NCI-H460 (cell line): ENCODE measurements around the gene PTN. TPM values are rescaled to one million over a fixed set of nuclear protein-coding genes. Genes with fewer than 3 reads are reported as not detected.

Source experiments
- DNase-seq: peaks from one replicate; pipeline ENCODE4 v3.0.0-alpha.2; 2016; ENCODE audit warnings: low read depth; ENCODE audit errors: extremely low read depth
- polyA plus RNA-seq: library from polyadenylated mRNA; depleted of rRNA; stranded (reverse); fragments of >200 nt; gene quantifications from 2 replicates; pipeline ENCODE4 v1.2.3, GENCODE V29; 2014; cell fraction: nucleus; rRNA removed
- total RNA-seq: library from RNA; depleted of rRNA; stranded (reverse); fragments of >200 nt; shearing (Covaris generic); gene quantifications from 2 replicates; pipeline ENCODE4 v1.2.3, GENCODE V29; 2014; rRNA removed

PTN gene
- 0.12 TPM in 1 of 2 replicates, not detected in the other for total RNA-seq
- polyA plus RNA-seq, result not detected in 2 replicates

- no peak for DNase-seq
These were observed at the start of gene PTN for GRCh38 chr7:137343281-137343841. Gene PTN, minus strand, starts transcription at chr7:137343733. Its CDS starts 88,760 bp downstream, at chr7:137254973.

DNA sequence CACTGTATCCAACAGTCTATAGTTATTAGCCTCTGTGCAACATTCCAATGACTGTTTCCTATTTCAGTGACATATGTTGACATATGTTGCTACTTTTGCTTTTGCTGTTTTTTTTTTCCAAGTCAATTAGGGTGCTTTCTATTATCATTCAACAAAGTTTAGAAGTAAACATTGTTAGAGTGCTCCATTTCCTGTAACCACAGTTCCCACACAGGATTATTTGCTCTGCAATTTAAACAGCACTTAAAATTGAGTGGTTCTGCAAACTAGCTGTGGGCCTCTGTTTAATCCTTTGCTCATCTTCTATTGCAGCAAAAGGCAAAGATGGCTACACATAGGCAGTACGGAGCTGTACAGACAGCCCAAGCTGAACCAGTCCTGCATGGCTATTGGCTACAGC lies 46.5 kb upstream of the PTN start:
- DNase-seq, result no peak

DNA sequence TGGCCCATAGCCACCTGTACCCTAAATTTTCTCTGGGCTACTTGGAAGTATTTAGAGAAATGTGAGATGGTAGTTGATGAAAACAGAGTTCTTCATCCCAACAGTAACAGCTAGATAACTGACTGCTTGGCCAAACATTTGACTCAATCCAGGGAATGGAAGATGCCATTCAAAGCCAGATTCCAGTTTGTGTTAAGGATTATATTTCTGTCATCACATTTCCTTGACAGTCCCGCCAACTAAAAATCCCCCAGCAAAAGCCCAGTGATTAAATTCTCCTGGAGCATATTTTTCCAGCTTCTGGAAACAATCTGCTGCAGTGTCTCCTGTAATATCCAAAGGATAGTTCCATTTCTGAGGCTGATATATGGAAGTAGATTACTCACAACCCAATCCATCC lies 45.4 kb upstream of the PTN start:
- DNase-seq, result no peak

DNA sequence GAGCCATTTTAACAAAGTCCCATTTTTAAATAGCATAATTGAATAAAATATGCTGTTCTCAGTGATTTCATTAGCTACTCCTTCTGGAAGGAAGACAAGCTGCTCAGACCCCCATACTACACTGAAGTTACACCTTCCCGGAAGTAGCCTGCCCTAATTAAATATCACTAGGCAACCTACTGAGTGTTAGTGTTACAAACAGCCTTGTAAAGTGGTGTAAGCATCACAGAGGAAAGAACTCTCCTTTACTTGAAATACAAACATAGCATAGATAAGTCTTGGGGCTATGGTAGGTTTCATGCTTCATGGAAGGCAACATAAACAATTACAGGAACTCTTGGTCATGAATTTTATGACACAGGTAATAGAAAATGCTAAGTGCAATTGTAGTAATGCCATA lies 43.4 kb upstream of the PTN start:
- no peak for DNase-seq

GRCh38 chr7:137381045-137381444 lies 37.5 kb upstream of the PTN start:
- DNase-seq, result no peak

DNA sequence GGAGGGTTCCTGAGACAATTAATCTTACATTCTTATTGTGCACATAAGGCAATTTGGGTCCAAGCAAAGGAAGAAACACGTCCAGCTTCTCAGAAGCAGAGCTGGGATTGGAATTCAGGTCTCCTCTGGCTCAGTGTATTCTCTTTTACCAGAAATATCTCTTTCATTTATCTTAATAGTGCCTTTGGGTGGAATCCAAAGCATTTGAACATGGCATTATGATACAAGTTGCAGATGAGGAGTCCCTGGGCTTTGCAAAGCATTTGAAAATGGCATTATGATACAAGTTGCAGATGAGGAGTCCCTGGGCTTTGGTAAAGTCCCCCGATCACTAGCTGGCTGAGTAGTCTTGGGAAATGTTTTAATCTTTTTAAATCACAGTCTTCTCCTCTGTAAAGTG lies 30.0 kb upstream of the PTN start:
- DNase-seq, result no peak

DNA sequence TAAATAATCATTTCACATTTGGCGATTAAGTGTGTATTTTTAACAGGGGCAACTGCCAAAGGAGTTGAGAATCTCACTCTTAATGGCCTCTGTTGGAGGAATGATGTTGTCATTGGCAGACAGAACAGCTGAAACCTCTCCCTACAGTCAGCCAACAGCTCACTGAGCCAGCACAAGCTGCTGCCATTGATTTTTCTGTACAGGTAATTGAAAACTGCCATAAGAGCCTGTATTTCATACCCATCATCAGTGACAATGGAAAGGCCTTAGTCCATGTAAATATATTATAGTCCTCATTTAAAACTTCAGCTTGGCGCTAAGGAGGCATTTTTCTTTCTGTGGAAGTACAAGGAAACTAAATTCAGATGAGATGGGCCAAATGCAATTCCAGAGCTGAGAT lies 28.1 kb upstream of the PTN start:
- DNase-seq, result no peak

DNA sequence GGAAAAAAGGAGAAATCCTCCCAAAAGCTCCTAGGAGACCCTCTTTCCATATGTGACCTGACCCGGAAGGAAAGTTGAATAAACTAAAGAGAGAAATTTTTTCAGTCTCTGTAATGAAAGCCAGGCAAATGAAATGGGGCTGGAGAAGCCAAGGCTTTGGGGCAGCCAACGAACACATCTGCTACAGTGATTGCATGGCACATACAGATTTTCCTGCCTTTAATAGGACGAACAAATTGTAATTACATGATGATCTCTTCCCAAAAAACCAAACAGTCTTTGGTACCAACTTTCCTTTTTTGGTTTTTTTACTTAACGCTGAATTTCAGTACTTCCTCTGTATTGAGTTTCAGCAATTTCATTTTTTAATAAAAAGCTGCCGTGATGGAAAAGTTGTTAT lies 23.5 kb upstream of the PTN start:
- DNase-seq, result no peak

GRCh38 chr7:137363683-137364082 lies 20.1 kb upstream of the PTN start:
- no peak for DNase-seq

- DNase-seq, result no peak
These were observed 16.6 kb upstream of the PTN start for GRCh38 chr7:137360087-137360679.

- DNase-seq, result no peak
These were observed 11.4 kb upstream of the PTN start for GRCh38 chr7:137354961-137355360.

DNA sequence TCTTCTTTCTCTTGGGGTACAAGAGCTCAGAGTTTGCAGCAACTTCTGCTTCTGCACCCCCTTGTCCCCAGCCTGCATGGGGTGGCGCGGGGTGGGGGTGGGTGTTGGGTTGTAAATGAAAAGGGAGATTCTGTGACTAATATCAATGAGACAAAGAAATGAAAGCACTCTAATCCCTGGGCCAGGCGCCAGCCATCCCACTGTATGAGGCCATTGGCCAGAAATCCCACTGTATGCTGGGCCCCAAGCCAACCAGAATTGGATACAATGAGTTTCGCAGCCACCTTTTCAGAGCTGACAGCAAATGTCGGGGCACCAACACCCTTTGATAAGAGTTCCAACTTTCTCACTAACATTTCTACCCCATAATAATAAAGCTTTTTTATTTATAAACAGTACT lies 10.9 kb upstream of the PTN start:
- DNase-seq, result no peak

GRCh38 chr7:137351941-137352340 lies 8.4 kb upstream of the PTN start:
- DNase-seq, result no peak

DNA sequence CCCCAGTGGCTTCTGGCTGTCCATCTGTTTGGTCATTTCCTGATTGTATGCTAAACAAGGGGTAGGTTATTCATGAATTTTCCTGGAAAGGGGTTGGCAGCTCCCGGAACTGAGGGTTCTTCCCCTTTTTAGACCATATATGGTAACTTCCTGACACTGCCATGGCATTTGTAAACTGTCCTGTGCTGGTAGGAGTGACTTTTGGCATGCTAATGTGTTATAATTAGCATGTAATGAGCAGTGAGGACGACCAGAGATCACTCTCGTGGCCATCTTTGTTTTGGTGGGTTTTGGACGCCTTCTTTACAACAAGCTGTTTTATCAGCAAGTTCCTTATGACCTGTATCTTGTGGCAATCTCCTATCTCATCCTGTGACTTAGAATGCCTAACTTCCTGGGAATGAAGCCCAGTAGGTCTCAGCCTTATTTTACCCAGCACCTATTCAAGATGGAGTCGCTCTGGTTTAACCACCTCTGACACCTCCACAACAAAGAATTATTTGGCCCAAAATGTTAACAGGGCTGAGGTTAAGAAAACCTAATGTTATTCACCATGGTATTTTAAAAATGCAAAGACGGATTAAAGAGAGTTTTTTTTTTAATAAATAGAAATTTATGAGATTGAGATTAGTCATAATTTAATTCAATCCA lies 2.4 kb upstream of the PTN start:
- no peak for DNase-seq

GRCh38 chr7:137342828-137343261 lies 688 bp downstream of the PTN start:
- no peak for DNase-seq

- no peak for DNase-seq
These were observed 1.3 kb downstream of the PTN start for GRCh38 chr7:137342265-137342664.

- no peak for DNase-seq
These were observed 5.6 kb downstream of the PTN start for GRCh38 chr7:137337902-137338301.

DNA sequence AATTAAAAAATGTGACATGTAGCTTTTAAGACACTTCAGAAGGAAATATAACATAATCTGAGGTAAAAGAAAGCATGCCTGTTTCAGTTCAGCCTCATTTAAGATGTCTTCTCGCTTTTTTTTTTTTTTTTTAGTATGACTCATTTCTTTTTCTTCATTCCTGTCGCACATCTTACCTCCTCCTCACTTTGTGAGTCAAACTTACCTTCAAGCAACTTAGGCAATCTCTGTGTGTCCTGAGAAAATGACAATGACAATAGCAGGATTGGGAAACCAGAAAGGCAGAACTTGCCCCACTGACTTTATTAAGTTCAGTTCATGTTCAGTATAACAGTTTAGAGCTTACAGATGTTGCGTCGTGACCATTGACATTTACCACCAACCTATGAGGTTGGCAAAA lies 7.7 kb downstream of the PTN start:
- DNase-seq, result no peak

- no peak for DNase-seq
These were observed 12.2 kb downstream of the PTN start for GRCh38 chr7:137331378-137331777.

DNA sequence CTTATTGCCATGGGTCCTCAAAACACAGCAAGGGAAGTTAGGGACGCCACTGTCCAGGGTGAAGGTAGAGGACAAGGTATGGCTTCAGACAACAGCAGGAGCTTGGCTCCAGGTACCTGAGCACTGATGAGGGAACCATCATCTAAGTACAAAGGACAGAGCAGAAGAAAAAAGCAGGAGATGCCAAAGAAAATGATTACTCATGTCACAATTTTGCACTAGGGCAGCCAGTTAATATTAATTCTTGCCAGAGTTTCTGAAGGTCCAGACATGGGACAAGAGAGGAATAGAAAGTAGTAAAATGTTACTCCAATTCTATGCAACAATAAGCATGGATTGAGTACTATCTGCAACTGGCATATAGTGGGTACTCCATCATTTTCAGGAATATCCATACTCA lies 14.1 kb downstream of the PTN start:
- no peak for DNase-seq

DNA sequence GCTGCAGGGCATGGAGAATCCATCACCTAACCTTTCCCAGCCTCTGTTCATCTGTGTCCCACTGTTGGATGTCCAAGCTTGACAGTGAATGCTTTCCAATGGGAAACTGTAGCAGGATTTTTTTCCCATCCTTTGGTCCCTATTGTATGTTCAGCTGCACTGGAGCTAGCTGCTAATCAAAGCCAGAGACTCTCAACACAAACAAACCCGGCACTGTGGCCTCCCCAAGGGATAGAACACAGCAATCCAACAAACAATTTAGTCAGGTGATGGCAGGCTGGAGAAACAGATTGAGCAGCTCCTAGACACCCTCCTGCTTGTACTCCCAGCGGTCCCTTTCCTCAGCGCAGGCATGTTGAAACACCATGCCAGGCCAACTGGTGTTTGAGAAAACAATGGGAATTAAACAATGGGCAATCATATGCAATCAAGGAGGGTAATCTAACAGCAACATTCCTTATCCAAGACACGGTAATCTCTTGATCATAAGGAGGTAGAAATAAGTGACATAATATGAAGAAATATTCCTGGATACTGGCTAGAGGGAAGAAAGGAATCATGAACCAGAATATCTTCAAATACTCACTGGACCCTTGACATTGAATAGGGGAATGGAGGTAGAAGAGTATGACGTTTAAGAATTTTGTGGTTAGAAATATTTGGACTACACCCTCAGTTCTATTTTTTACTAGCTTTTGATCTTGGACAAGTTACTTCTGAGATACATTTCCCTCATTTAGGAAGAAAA lies 15.0 kb downstream of the PTN start:
- DNase-seq, result no peak

GRCh38 chr7:137325927-137326326 lies 17.6 kb downstream of the PTN start:
- no peak for DNase-seq
